Limb (tissue), 2 donors: ENCODE data around the gene ACOT6.
"Not testable (repeated sequence)": the region's sequence is repeated elsewhere in the genome, so short reads cannot be mapped to it uniquely, and the experiment has no call there.

Experiments used
- DNase-seq, 2 donors: peaks; one replicate each; pipeline ENCODE4 v3.0.0-alpha.2; 2016; ENCODE audit errors: extremely low spot score in 2 of 2

ACOT6 gene, protein sequence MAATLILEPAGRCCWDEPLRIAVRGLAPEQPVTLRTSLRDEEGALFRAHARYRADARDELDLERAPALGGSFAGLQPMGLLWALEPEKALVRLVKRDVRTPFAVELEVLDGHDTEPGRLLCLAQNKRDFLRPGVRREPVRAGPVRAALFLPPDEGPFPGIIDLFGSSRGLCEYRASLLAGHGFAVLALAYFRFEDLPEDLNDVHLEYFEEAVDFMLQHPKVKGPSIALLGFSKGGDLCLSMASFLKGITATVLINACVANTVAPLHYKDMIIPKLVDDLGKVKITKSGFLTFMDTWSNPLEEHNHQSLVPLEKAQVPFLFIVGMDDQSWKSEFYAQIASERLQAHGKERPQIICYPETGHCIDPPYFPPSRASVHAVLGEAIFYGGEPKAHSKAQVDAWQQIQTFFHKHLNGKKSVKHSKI

DNA sequence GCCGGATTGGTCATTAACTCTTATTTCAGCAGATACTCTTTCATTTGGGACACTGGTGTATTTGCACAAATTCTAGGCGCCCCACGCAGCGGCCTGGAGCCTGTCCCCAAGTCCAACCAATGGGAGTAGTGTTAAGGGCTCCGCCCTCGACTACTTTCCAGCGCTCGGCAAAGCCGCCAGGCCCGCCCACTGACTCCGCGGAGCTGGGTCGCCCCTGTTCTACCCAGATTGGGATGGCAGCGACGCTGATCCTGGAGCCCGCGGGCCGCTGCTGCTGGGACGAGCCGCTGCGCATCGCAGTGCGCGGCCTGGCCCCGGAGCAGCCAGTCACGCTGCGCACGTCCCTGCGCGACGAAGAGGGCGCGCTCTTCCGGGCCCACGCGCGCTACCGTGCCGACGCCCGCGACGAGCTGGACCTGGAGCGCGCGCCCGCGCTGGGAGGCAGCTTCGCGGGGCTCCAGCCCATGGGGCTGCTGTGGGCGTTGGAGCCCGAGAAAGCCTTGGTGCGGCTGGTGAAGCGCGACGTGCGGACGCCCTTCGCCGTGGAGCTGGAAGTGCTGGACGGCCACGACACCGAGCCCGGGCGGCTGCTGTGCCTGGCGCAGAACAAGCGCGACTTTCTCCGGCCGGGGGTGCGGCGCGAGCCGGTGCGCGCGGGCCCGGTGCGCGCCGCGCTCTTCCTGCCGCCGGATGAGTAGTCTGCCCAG is at the start of gene ACOT6:
Gene ACOT6 (plus strand): TSS at position 179 of the 707 bp plus-strand sequence. CDS start 55 bp downstream, at position 234.
- peak; percentile 61 to 82 for DNase-seq

DNA sequence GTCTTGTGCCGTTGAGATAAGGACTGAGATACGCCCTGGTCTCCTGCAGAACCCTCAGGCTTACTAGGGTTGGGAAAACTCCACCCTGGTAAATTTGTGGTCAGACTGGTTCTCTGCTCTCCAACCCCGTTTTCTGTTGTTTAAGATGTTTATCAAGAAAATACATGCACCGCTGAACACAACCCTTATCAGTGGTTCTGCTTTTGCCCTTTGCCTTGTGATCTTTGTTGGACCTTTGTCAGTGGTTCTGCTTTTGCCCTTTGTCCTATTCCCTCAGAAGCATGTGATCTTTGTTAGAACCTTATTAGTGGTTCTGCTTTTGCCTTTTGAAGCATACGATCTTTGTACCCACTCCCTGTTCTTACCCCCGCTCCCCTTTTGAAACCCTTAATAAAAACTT is 49.6 kb upstream of the ACOT6 start:
- DNase-seq = not testable (repeated sequence)

DNA sequence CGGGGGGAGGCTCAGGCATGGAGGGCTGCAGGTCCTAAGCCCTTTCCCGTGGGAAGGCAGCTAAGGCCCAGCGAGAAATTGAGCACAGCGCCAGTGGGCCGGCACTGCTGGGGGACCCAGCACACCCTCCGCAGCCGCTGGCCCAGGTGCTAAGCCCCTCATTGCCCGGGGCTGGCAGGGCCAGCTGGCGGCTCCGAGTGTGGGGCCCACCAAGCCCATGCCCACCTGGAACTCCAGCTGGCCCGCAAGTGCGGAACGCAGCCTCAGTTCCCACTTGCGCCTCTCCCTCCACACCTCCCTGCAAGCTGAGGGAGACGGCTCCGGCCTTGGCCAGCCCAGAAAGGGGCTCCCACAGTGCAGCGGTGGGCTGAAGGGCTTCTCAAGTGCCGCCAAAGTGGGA is 45.9 kb upstream of the ACOT6 start:
- DNase-seq = not testable (repeated sequence)

DNA sequence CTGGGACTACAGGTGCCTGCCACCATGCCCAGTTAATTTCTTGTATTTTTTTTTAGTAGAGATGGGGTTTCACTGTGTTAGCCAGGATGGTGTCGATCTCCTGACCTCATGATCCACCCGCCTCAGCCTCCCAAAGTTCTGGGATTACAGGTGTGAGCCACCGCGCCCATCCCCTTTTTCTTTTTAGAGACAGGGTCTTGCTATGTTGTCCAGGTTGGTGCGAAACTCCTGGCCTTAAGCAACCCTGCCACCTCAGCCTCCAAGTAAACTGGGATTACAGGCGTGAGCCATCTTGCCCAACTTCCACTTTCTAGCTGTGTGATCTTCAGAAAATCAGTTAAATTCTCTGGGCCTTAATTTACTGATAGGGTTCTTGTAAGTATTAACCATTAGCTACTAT is 45.4 kb upstream of the ACOT6 start:
- DNase-seq = not testable (repeated sequence)

DNA sequence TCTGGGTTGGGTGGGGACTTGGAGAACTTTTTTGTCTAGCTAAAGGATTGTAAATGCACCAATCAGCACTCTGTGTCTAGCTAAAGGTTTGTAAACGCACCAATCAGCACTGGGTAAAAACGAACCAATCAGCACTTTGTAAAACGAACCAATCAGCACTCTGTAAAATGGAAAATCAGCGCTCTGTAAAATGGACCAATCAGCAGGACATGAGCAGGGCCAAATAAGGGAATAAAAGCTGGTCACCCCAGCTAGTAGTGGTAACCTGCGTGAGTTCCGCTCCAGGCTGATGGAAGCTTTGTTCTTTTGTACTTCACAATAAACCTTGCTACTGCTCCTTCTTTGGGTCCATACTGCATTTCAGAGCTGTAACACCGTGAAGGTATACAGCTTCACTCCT is 45.0 kb upstream of the ACOT6 start:
- no peak for DNase-seq

DNA sequence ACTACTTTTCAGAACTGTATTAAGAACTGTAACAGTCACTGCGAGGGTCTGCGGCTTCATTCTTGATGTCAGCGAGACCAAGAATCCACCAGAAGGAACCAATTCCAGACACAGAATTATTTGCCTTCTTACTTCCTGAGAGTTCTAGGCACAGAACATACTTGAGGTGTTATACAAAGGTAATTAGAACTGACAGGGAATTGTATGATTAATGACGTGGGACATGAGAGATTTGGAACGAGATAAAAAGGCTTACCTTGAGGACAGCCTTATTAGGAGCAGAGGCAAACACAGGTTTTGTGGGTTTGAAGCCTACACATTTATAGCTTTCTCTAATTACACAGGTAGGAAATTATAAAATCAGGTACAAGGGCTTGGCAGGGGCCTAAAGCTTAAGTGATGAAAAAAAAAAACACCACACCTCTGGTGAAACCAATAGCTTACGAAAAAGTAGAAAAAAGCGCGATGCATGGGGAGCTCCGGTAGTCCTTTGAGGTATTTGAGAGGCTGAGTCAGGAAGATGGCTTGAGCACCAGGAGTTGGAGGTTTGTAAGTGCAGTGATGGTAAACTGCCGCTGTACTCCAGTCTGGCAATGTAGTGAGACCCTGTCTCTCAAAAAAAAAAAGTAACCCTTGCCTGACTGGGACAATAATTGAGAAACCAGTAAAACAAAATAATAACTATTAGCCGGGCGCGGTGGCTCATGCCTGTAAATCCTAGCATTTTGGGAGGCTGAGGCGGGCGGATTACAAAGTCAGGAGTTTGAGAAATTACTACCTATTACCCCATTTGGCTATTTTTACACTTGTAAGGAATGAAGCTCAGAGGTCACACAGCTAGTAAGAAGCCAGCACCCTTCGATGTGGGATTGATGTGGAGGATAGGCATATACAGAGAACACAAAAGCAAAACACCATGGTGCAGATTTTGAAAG is 44.1 kb upstream of the ACOT6 start:
- DNase-seq = no peak

DNA sequence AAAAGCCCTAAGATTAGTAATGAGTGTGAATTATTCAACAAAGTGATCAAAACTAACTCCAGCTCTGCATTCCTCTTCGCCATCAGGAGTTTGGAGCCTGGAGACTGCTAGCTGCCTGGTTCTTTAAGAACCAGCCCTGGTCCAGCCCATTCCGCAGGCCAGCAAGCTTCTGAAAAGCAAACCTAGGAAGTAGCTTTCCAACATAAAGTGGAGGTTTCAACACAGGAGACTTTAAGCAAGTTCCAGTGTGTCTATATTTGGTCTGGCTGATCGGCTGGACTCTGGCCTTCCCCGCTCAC is 43.5 kb upstream of the ACOT6 start:
- DNase-seq = not testable (repeated sequence)

DNA sequence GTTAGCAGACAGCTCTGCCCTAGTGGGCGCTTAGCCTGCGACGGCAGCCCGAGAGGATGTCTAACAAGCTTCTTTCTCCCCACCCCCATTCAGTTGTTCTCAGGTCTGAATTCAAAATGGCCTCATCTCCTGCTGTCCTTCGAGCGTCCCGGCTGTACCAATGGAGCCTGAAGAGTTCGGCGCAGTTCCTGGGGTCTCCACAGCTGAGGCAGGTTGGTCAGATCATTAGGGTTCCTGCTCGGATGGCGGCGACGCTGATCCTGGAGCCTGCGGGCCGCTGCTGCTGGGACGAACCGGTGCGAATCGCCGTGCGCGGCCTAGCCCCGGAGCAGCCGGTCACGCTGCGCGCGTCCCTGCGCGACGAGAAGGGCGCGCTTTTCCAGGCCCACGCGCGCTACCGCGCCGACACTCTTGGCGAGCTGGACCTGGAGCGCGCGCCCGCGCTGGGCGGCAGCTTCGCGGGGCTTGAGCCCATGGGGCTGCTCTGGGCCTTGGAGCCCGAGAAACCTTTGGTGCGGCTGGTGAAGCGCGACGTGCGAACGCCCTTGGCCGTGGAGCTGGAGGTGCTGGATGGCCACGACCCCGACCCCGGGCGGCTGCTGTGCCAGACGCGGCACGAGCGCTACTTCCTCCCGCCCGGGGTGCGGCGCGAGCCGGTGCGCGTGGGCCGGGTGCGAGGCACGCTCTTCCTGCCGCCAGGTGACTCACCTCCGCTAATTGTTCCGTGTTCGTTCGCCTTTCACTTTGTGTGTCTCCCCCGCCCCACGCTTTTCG is 42.9 kb upstream of the ACOT6 start, which contains the start of gene ACOT2:
Gene ACOT2 (plus strand): TSS at position 29 of the 774 bp plus-strand sequence. CDS start 28 bp downstream, at position 57.
- DNase-seq = peak; percentile 85 to 86

DNA sequence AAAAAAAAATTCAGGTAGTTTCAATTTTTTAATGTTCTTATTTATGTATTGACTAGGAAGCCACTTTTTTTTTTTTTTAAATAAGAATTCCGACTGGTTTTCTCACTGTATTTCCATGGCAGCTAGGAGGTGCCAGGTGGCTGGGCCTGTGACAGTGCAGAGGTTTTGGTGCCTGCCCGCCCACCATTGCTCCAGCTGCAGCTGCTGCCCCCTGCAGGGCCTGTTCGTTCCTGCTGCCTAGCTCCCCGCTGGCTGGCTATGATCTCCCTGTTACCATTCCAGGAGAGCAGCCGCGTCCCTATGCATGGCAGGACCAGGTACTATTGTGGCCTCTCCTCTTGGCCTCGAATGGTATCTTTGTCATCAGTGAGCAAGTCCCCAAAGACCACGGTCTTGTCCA is 41.4 kb upstream of the ACOT6 start:
- peak in 1 of 2 donors; percentile 60 for DNase-seq

DNA sequence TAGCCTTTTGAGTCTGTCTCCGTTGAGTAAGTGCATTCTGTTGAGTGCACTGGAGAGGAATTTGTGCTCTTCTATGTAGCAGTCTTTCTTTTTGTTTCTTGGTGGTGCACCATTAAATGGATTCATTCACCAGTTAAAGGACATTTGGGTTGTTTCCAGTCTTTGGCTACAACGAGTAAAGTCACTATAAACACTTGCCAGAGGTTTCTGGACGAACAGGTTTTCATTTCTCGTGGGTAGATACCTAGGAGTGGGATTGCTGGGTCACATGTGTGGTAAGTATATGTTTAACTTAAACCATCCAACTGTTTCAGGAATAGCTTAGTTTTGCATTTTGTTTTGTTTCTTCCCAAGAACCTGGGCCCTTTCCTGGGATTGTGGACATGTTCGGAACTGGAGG is 39.3 kb upstream of the ACOT6 start:
- DNase-seq = not testable (repeated sequence)

DNA sequence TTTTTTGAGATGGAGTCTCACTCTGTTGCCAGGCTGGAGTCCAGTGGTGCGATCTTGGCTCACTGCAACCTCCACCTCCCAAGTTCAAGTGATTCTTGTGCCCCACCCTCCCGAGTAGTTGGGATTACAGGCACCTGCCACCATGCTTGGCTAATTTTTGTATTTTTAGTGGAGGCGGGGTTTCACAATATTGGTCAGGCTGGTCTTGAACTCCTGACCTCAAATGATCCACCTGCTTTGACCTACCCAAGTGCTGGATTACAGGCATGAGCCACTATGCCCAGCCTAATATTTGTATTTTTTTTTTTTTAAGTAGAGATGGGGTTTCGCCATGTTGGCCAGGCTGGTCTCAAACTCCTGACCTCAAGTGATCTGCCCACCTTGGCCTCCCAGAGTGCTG is 38.6 kb upstream of the ACOT6 start:
- not testable (repeated sequence) for DNase-seq

DNA sequence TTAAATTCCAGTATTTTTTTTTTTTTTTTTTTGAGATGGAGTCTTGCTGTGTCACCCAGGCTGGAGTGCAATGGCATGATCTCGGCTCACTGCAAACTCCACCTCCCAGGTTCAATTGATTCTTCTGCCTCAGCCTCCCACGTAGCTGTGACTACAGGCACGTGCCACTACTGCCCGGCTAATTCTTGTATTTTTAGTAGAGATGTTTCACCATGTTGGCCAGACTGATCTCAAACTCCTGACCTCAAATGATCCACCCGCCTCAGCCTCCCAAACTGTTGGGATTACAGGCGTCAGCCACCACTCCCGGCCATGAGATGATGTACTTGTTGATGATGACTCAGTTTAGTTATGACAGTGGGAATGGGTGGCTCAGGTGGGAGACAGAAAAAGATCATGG is 38.1 kb upstream of the ACOT6 start:
- DNase-seq = not testable (repeated sequence)

DNA sequence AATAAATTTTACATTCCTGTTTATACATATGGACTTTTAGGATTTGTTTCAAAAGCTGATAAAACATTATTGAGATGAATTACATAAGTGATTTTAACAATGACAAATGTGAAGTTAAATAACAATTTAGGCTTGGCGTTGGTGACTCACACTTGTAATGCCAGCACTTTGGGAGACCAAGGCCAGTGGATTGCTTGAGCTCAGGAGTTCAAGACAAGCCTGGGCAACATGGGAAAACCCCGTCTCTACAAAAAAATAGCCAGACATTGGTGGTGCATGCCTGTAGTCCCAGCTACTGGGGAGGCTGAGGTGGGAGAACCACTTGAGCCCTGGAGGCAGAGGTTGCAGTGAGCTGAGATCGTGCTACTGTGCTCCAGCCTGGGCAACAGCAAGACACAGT is 35.9 kb upstream of the ACOT6 start:
- no peak for DNase-seq

DNA sequence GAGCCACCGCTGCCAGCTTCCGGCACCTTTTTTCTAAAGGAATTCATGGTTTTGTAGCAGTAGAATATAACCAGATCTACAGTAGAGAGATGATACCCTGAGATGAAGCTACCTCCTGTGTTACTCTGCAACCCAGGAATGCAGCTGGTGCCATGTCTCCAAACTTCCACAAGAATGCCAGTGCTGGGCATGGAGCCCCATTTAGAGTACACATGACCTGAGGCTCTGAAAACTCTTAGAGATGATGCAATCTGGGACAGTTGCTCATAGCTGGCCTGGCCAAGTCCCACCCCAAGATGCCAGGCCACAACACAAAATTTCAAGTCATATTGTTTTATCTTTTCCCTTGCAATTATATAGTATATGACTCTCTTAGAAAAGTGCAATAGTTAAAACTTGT is 35.1 kb upstream of the ACOT6 start:
- not testable (repeated sequence) for DNase-seq

DNA sequence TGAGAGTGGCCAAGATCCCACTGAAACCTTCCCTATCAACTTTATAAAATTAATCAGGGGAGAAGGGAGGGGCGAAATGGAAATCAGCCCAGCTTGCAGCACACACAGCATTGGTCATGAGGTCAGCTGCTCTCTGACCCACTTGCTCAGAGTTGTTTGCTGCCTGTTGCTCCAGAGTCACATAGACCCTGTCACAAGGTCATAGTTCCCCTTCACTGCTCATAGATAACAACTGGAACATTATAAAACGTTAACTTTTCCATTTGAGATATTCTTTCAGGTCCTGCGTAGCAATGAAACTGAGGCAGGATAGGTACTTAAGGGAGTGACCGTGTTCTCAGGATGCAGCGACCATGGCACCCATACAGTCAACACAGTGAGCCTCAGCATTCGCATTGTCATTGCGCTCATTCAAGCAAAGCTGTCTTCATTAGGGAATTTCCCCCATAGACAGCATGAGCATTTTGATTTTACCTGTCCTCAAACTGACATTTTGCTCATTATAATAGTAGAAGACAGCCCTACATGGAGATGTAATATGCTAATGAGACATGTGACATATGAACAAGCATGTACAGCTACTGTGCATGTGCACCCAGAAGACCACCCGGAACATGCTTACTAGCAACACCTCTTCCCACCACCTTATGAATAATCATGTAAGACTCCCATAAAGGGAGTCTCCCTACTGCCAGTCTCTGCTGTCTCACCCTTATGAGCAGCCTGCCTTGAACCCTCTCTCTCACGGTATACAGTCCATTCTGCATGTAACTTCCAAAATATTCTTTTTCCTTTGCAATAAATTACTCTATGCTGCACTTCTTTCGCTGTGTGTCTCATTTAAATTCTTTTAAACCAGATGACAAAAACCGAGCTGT is 30.0 kb upstream of the ACOT6 start:
- DNase-seq = not testable (repeated sequence)

DNA sequence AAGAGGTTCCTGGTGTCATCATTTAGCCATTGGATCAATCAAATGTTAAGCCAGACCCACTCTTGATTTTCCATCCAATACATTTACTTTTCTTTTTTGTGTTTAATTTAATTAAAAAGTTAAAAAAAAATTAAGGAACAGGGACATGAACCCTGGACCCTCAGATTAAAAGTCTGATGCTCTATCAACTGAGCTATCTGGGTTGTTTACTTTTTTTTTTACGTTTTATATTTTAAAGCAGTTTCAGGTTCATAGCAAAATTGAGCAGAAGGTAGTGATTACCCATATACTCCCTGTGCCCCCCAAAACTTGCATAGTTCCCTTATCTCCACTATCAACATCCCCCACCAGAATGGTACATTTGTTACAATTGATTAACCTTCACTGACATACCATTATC is 23.6 kb upstream of the ACOT6 start:
- no peak for DNase-seq

DNA sequence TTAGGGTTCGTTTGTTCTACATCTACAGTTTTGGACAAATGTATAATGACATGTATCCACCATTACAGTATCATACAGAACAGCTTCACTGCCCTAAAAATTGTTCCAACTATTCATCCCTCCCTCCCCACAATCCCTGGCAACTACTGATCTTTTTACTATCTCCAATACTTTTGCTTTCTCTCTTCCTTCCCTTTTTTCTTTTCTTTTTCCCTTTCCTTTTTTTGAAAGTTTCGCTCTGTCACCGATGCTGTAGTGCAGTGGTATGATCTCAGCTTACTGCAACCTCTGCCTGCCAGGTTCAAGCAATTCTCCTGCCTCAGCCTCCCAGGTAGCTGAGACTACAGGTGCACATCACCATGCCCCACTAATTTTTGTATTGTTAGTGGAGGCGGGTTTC is 23.2 kb upstream of the ACOT6 start:
- no peak for DNase-seq

DNA sequence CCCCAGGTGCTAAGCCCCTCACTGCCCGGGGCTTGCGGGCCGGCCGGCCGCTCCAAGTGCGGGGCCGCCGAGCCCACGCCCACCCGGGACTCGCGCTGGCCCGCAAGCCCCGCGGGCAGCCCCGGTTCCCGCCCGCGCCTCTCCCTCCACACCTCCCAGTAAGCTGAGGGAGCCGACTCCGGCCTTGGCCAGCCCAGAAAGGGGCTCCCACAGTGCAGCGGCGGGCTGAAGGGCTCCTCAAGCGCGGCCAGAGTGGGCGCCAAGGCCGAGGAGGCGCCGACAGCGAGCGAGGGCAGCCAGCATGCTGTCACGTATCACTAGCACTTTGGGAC is 21.7 kb upstream of the ACOT6 start:
- DNase-seq = not testable (repeated sequence)

DNA sequence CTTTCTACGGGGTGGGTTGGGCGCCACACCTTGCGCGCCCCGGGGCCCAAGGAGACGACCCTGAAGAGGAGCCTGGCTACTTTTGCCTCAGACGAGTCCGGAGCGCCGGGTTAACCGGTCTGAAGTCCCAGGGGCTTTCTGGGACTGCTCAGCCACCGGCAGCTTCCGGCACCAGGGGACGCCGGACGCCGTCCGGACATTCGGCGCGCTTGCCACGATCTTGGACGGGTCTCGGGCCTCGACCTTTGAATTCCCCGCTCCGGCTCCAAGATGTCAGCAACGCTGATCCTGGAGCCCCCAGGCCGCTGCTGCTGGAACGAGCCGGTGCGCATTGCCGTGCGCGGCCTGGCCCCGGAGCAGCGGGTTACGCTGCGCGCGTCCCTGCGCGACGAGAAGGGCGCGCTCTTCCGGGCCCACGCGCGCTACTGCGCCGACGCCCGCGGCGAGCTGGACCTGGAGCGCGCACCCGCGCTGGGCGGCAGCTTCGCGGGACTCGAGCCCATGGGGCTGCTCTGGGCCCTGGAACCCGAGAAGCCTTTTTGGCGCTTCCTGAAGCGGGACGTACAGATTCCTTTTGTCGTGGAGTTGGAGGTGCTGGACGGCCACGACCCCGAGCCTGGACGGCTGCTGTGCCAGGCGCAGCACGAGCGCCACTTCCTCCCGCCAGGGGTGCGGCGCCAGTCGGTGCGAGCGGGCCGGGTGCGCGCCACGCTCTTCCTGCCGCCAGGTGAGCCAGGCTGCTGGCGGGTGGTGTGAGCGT is 20.4 kb upstream of the ACOT6 start, which contains the start of gene ACOT4:
Gene ACOT4 (plus strand): TSS at position 184 of the 760 bp plus-strand sequence. CDS start 87 bp downstream, at position 271.
- peak in 1 of 2 donors; percentile 62 for DNase-seq
